Epithelial cell of proximal tubule (primary cell): ENCODE data around the gene CLCN4. TPM values are rescaled to one million over a fixed set of nuclear protein-coding genes. Genes with fewer than 3 reads are reported as not detected.

Source experiments
- DNase-seq: peaks from one replicate; pipeline ENCODE4 v3.0.0-alpha.2; 2011; ENCODE audit warnings: low read depth
- H3K4me3 ChIP-seq: 2 replicates; pipeline ENCODE4 v1.5.1; 2011; ENCODE audit warnings: low read depth, mild to moderate bottlenecking, low read length
- total RNA-seq: library from RNA; depleted of rRNA; stranded (reverse); fragments of >200 nt; gene quantifications from 2 replicates; pipeline ENCODE4 v1.2.3, GENCODE V29; 2015
- TF ChIP-seq, protein P1 (sequence below): conservative IDR thresholded peaks from 2 replicates; pipeline ENCODE4 v1.5.1; 2012; ENCODE audit warnings: low read depth, mild to moderate bottlenecking, low read length

CLCN4 gene
- total RNA-seq, 1 donor from 2014 or later = 1.2 TPM

DNA sequence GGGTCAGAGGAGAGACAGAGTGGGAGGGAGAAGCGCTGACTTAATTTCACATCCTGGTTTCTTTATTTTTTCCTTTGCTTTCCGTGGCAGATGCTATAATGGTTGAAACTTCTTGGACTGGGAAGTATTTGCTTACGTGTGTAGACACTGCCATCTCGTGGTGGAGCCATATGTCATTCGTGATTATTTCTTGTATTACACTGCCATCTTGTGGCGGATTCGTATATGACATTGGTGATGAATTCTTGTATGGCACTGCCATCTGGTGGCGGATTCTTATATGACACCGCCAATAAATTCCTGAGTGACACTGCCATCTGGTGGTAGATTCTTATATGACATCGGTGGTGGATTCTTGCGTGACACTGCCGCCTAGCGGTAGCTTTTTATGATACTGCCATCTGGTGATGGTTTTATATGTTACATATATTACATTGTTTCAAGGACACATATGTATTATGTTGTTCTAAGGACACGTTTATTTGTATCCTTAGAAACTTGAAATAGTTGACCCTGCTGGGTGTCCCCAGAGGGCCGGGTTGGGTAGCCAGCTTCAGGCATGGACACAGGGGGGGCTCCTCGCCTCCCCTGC, 37.3 kb upstream of the CLCN4 start:
- TF ChIP-seq, protein P1, sequence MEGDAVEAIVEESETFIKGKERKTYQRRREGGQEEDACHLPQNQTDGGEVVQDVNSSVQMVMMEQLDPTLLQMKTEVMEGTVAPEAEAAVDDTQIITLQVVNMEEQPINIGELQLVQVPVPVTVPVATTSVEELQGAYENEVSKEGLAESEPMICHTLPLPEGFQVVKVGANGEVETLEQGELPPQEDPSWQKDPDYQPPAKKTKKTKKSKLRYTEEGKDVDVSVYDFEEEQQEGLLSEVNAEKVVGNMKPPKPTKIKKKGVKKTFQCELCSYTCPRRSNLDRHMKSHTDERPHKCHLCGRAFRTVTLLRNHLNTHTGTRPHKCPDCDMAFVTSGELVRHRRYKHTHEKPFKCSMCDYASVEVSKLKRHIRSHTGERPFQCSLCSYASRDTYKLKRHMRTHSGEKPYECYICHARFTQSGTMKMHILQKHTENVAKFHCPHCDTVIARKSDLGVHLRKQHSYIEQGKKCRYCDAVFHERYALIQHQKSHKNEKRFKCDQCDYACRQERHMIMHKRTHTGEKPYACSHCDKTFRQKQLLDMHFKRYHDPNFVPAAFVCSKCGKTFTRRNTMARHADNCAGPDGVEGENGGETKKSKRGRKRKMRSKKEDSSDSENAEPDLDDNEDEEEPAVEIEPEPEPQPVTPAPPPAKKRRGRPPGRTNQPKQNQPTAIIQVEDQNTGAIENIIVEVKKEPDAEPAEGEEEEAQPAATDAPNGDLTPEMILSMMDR = peak; percentile 100
- H3K4me3 ChIP-seq = no peak overlapping the region
- peak; percentile 45 for DNase-seq

- TF ChIP-seq, protein P1 = no peak
- H3K4me3 ChIP-seq = no peak overlapping the region
Measured at GRCh38 chrX:10120331-10120730, 36.4 kb upstream of the CLCN4 start.

DNA sequence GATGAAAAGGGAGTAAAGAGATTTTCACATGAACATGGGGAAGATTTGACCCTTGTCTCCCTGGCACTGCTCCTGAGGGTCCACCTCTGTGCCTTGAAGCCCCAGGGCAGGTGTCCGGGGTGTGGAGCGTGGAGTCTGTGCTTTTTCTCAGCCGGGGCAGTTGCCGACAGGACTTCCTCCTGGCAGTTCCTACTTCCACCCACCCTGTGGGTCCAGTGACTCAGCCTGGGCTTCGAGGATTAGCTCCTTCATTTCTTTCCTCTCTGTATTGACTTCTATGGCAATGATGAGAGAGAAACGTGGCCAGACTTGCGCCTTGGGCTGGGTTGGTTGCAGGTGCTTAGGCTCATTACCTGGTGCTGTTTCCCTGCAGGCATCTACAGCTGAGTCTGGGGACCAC, 35.9 kb upstream of the CLCN4 start:
- TF ChIP-seq, protein P1 = no peak
- no peak overlapping the region for H3K4me3 ChIP-seq
- DNase-seq = no peak

More at GRCh38 chrX:10120331-10120730, 36.4 kb upstream of the CLCN4 start:
- no peak for DNase-seq

DNA sequence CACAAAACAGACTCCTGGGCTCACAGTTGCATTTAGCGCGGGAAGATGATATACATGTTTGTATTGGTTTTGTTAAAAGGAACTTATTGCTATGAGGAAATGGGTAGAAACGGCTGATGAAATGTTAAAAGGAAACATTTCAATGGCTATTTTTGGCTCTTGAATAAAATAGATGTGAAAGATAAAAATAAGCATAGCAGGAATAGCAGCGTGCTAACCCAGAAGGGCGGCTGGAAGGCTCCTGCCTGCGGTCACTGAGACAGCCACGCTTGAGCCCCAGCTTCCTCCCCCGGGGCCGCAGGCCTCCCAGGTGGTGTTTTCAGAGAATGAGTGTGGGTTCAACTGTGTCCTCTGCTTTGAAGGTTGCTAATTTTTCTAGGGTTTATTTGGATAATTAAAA, 35.0 kb upstream of the CLCN4 start:
- TF ChIP-seq, protein P1 = no peak
- H3K4me3 ChIP-seq = no peak overlapping the region
- no peak for DNase-seq

DNA sequence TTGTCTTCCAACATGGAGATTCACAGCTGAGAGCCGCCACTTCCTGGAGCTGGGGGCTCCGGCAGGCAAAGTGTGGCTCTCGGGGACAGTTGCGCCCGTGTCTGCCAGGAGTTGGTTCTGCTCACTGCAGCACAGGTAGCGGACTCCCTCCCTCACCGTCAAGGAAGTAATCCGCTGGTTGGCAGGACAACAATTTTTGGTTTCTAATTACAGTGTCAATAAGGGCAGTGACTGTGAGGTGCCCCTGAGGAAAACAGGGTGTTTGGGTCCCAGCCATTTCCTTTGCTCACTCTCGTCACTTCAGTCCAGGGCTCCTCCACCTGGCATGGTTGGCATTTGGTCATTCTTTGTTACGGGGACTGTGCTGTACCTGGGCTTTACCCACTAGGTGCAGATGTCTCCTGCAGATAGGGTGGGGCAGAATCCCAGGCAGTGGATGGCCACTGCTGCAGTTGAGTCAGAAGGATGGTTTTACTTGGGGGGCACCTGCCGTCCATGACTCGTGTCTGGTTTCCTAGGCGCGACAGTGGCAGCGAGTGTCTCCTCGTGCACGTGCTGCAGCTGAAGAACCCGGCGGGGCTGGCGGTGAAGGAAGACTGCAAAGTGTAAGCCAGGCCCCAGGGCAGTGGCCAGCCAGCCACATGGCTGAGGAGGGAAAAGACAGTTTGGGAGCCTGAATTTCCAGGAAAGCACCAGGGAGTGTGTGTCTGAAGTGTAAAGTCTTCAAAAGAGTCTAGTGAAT, 32.1 kb upstream of the CLCN4 start:
- H3K4me3 ChIP-seq = no peak overlapping the region
- TF ChIP-seq, protein P1 = no peak
- DNase-seq = no peak

DNA sequence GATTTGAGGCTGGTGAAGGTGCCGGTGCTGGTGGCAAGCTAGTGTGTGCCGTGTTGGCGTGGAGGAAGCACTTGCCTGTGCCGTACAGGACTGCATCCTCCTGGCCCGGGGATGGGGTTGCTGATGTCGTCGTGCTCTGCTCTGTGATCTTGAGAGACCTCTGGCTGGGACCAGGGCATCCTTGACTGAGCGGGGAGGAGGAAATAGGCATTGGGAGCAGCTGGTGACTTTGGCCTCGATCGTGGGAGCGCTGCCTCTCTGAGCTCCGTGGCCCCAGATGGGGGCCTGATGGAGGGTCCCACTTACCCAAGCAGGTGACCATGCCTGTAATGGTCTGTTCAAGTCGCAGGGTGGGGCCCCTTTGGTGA, 31.5 kb upstream of the CLCN4 start:
- TF ChIP-seq, protein P1 = no peak
- no peak for DNase-seq
- no peak overlapping the region for H3K4me3 ChIP-seq

- TF ChIP-seq, protein P1 = no peak
- DNase-seq = no peak
- H3K4me3 ChIP-seq = no peak overlapping the region
Measured at GRCh38 chrX:10126044-10126443, 30.7 kb upstream of the CLCN4 start.
